Measurements from ENCODE around the gene BTBD10.

Gene BTBD10

DNA sequence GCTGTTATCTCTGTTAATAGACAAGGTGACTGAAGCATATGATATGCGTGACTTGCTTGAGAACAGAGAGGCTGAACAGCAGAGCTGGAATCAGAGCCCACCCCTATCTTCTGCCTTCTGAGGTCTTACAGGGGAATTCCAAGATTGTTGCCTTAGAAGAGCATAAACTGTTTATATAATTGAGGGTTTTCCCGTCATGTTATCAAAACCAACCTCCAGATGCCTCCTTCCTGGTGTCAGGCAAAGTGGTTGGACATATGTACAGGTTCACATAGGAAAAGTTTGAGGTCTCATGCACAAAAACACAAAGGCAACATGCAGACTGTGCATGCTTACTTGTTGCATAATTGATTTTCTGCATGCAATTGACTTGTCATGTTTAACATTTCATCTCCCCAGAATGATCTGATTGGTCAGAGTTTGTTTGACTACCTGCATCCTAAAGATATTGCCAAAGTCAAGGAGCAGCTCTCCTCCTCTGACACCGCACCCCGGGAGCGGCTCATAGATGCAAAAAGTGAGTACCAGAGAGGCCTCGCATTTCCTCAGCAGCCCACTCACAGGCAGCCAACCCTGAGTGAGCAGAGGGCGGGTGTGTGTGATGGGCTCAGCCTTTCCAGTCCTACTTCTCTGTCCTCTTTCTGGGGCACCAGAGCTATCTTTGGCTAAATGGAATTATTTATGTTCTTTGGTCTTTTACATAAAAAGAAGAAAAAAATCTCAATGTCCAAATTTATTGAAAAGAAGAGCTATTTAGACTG lies 96.6 kb downstream of the BTBD10 start:
- Histone ChIP-seq H3K4me3 (ENCODE audit: low read depth in 1 of 2, low read length in 1 of 2) (no peak overlapping the region), H3K36me3 (peaks cover 99% of the 10 kb centered on the region)
- TF ChIP-seq CTCF (IDR thresholded peaks at IDR 0.05) = no peak

DNA sequence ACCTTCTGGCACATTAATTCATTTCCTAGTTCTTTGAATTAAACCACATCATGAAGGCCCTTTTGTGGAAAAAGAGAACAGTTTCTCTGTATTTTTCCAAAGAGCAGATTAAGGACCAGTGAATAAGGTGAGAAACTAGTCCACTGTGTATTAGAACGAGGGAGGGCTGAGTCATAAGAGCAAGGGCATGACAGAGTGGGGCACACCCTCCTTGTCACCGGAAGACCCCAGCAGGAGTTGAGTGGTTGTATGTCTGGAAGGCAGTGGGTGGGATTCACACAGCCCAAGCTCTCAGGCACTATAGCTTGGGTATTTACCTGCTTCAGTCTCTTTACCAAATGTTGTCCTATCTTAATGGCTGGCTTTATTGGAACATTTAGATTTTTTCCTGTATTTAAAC lies 98.6 kb downstream of the BTBD10 start:
- H3K4me1 ChIP-seq (ENCODE audit: control insufficient read depth in 1 of 2, insufficient read depth in 1 of 2, low read depth in 1 of 2, low read length in 1 of 2) = no peaks in the 10 kb centered on the region
- peaks cover 99% of the 10 kb centered on the region for H3K36me3 ChIP-seq
- H3K27ac ChIP-seq = no peak overlapping the region
- no peaks in the 10 kb centered on the region for H3K27me3 ChIP-seq
- H3K4me3 ChIP-seq (ENCODE audit: low read depth in 1 of 2, low read length in 1 of 2) = no peak overlapping the region
- no peak for TF ChIP-seq CTCF (IDR thresholded peaks at IDR 0.05)
- no peaks in the 10 kb centered on the region for H3K9me3 ChIP-seq

More for the DNA sequence above, 96.6 kb downstream of the BTBD10 start:
- no peaks in the 10 kb centered on the region for H3K27me3 ChIP-seq
- no peaks in the 10 kb centered on the region for H3K4me1 ChIP-seq (ENCODE audit: control insufficient read depth in 1 of 2, insufficient read depth in 1 of 2, low read depth in 1 of 2, low read length in 1 of 2)
- H3K27ac ChIP-seq = no peak overlapping the region
- no peaks in the 10 kb centered on the region for H3K9me3 ChIP-seq

GRCh38 chr11:13362596-13363109 lies 100.4 kb downstream of the BTBD10 start:
- TF ChIP-seq CTCF (IDR thresholded peaks at IDR 0.05) = no peak
- H3K36me3 ChIP-seq = peaks cover 99% of the 10 kb centered on the region
- H3K27ac ChIP-seq = no peak overlapping the region

DNA sequence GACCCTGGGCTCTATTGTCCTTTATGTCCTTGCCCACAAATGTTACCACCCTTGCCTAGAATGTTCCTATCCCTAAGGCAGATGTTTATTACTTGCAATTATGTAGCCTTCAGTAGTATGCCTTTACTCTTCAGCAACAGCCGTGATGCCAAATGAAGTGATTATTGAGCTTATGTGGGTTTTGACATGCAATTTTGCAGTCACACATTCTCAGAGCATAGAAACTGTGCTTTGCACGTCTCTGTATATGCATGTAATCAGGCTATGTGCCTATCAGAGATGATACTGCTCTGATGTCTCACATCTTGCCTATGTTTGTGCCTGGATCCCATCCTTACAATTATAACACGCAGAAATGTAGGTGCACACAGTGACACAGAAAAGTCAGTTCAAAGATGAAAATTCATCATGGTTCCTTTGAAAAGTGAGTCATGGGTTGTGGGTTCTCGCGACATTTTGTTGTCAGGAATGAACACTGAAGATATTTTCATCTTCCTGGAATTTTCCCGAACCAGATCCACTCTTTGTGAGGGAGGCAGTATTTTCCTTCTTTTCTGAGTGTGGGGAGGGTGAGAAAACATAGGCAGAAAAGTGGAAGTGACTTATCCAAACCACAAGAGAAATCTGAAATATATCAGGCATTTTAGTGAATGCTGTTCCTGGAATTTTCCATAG lies 104.3 kb downstream of the BTBD10 start:
- Histone ChIP-seq H3K27ac (no peak overlapping the region), H3K27me3 (no peaks in the 10 kb centered on the region), H3K36me3 (peaks cover 99% of the 10 kb centered on the region), H3K4me3 (ENCODE audit: low read depth in 1 of 2, low read length in 1 of 2) (no peak overlapping the region), H3K4me1 (ENCODE audit: control insufficient read depth in 1 of 2, insufficient read depth in 1 of 2, low read depth in 1 of 2, low read length in 1 of 2) (no peaks in the 10 kb centered on the region), H3K9me3 (no peaks in the 10 kb centered on the region)
- no peak for TF ChIP-seq CTCF (IDR thresholded peaks at IDR 0.05)

More at GRCh38 chr11:13362596-13363109, 100.4 kb downstream of the BTBD10 start:
- H3K9me3 ChIP-seq = no peaks in the 10 kb centered on the region
- no peak overlapping the region for H3K4me3 ChIP-seq (ENCODE audit: low read depth in 1 of 2, low read length in 1 of 2)
- no peaks in the 10 kb centered on the region for H3K27me3 ChIP-seq
- H3K4me1 ChIP-seq (ENCODE audit: control insufficient read depth in 1 of 2, insufficient read depth in 1 of 2, low read depth in 1 of 2, low read length in 1 of 2) = no peaks in the 10 kb centered on the region

DNA sequence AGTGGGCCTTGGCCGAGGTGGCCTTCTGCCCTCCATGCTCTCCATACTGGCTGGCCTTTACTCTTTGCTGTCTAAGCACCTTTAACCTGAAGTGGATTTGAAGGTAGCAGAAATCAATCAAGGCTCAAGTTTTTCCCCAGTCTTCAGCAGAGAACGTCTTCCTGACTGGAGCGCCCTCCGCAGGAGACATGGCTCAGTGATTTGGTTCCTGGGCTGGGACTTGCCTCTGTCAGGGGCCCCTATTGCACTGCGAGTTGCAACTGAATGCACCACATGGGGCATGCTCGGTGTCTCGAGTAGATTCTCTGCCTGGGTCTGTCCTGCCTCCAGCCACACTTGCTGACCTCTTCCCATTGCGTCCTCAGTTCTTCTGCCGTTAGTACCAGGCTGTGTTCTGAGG lies 105.8 kb downstream of the BTBD10 start:
- H3K36me3 ChIP-seq = peaks cover 99% of the 10 kb centered on the region
- no peak overlapping the region for H3K4me3 ChIP-seq (ENCODE audit: low read depth in 1 of 2, low read length in 1 of 2)
- no peak overlapping the region for H3K27ac ChIP-seq
- no peak for TF ChIP-seq CTCF (IDR thresholded peaks at IDR 0.05)
- no peaks in the 10 kb centered on the region for H3K4me1 ChIP-seq (ENCODE audit: control insufficient read depth in 1 of 2, insufficient read depth in 1 of 2, low read depth in 1 of 2, low read length in 1 of 2)
- no peaks in the 10 kb centered on the region for H3K27me3 ChIP-seq
- H3K9me3 ChIP-seq = no peaks in the 10 kb centered on the region

Measured in neutrophil (primary cell).